Activated CD8-positive, alpha-beta T cell treated with anti-CD3 and anti-CD28 coated beads for 36 hours (primary cell): Measurements from ENCODE around the gene NT5DC3. TPM values are rescaled to one million over a fixed set of nuclear protein-coding genes. Genes with fewer than 3 reads are reported as not detected.
A peak's percentile ranks its signal among the peaks of the same experiment; 100 is the strongest.

Experiments
- ATAC-seq: fragments of 200-7000 bp; cut with Tn5 transposase; one replicate; pipeline ENCODE4 v1.10.0; 2021; ENCODE audit warnings: mild to moderate bottlenecking, moderate library complexity
- CTCF ChIA-PET: fragments of 350-600 bp; sonication (Branson Sonifier 250); formaldehyde crosslinking; loops from one replicate; lab custom pipeline; 2021; ENCODE audit warnings: antibody characterized with exemption; lab: Charles Lee
- POLR2A ChIA-PET: fragments of 350-600 bp; sonication (Branson Sonifier 250); formaldehyde crosslinking; loops from one replicate; lab custom pipeline; 2021; ENCODE audit warnings: antibody characterized with exemption; lab: Charles Lee
- DNase-seq: peaks from one replicate; pipeline ENCODE4 v3.0.0-alpha.2; 2020
- H3K27ac Mint-ChIP-seq: one replicate; pipeline ENCODE4 v1.8.0; 2021; ENCODE audit warnings: mild to moderate bottlenecking, mixed read lengths
- H3K27me3 Mint-ChIP-seq: one replicate; pipeline ENCODE4 v1.8.0; 2021; ENCODE audit warnings: mixed read lengths
- H3K36me3 Mint-ChIP-seq: one replicate; pipeline ENCODE4 v1.8.0; 2021; ENCODE audit warnings: low read depth, mixed read lengths
- H3K4me1 Mint-ChIP-seq: one replicate; pipeline ENCODE4 v1.8.0; 2021; ENCODE audit warnings: low read depth, mixed read lengths
- H3K4me3 Mint-ChIP-seq: one replicate; pipeline ENCODE4 v1.8.0; 2021; ENCODE audit warnings: mild to moderate bottlenecking, moderate library complexity, mixed read lengths
- H3K9me3 Mint-ChIP-seq: one replicate; pipeline ENCODE4 v1.8.0; 2021; ENCODE audit warnings: mixed read lengths
- intact Hi-C: fragments of 100-400 bp; cut with micrococcal nuclease; formaldehyde crosslinking; loops from one replicate; pipeline ENCODE4 v1.10.0; 2022
- total RNA-seq, 2 experiments: library from RNA; stranded (reverse); gene quantifications; one replicate each; pipeline ENCODE4 v1.2.3, GENCODE V29; 2021
- TF ChIP-seq, protein P1 (sequence below): fragments of 200-600 bp; IDR thresholded peaks from one replicate; pipeline ENCODE4 v1.8.0; 2022; ENCODE audit warnings: antibody characterized with exemption, mild to moderate bottlenecking

The NT5DC3 gene
- total RNA-seq, 2 experiments from 2014 or later: 8.6 to 9.4 TPM

DNA sequence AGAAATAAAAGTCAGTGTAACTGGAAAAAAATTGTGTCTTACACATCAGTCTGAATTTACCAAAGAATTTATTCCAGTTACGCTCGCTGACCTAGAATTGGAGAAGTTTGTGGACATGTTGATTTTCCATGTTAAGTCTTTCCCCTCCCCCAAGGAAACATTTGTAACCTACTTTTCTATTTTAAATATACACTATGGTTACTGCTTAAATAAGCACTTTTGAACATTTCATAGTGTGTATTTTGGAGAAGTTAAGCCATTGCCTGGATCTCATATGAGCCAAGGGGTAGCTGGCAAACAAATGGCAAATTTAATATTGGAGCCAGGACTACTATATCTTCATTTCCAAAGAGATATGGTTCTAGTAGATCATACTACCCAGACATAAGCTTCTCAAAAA is 42.9 kb upstream of the NT5DC3 start:
- ChIA-PET CTCF (interaction anchor here (0.6 to 2.4 kb wide), 23 partner anchors 11 to 338 kb away, joined by 3 to 35 read pairs (median 3); partner anchors contain the start of genes HSP90B1 and TDG), POLR2A (interaction anchor here (0.9 kb wide), 1 partner anchor 72 kb away, joined by 3 read pairs; no protein-coding TSS in a partner anchor)
- TF ChIP-seq, protein P1, sequence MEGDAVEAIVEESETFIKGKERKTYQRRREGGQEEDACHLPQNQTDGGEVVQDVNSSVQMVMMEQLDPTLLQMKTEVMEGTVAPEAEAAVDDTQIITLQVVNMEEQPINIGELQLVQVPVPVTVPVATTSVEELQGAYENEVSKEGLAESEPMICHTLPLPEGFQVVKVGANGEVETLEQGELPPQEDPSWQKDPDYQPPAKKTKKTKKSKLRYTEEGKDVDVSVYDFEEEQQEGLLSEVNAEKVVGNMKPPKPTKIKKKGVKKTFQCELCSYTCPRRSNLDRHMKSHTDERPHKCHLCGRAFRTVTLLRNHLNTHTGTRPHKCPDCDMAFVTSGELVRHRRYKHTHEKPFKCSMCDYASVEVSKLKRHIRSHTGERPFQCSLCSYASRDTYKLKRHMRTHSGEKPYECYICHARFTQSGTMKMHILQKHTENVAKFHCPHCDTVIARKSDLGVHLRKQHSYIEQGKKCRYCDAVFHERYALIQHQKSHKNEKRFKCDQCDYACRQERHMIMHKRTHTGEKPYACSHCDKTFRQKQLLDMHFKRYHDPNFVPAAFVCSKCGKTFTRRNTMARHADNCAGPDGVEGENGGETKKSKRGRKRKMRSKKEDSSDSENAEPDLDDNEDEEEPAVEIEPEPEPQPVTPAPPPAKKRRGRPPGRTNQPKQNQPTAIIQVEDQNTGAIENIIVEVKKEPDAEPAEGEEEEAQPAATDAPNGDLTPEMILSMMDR: no peak
- H3K36me3 Mint-ChIP-seq: no peaks in the 10 kb centered on the region
- no peaks in the 10 kb centered on the region for H3K27me3 Mint-ChIP-seq
- intact Hi-C loops: loop anchor here (5.0 kb wide), 2 partner anchors 48 to 83 kb away; partner anchors contain the start of genes HSP90B1 and TDG
- no peak overlapping the region for H3K4me3 Mint-ChIP-seq
- H3K4me1 Mint-ChIP-seq: peaks cover 46% of the 10 kb centered on the region
- no peak for ATAC-seq
- no peak overlapping the region for H3K27ac Mint-ChIP-seq
- no peak for DNase-seq
- no peaks in the 10 kb centered on the region for H3K9me3 Mint-ChIP-seq

DNA sequence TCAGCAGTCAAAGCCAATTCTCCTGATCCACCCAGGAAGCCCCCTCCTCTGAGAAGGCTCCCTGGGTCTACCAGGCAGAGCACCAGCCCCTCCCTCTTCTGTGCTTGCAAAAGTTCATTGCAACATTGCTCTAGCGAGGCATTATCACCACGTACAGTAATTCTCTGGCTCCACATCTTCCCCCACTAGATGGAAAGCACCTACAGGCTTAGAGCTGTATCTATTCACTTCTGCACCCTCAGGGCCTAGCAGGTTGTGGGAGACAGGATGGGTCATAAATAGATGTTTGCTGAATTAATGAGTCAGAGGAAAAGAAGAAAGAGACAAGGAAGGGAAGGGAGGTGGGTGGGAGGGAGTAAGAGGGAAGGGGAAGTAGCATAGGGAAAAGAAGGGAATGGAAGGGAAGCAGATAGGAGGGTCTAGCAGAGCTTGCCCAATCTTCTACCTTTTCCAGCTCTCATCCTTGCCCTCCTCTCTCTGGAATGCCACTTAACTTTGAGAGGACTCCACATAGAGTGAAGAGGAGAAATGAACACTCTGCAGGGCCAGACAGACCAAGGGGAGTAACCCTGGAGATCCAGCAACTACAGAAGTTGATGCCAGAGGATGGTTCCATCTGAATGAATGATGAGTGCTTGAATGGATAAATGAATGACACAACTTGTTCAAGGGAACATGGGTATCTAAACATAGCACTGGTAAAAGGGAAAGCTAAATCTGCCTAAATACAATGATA is 42.0 kb upstream of the NT5DC3 start:
- H3K4me3 Mint-ChIP-seq: no peak overlapping the region
- H3K4me1 Mint-ChIP-seq: peaks cover 49% of the 10 kb centered on the region
- CTCF ChIA-PET: interaction anchor here (0.8 to 2.4 kb wide), 10 partner anchors 9 to 227 kb away, joined by 3 to 35 read pairs (median 4); partner anchors contain the start of gene HSP90B1
- H3K36me3 Mint-ChIP-seq: no peaks in the 10 kb centered on the region
- intact Hi-C loops: loop anchor here (5.0 kb wide), 2 partner anchors 49 to 84 kb away; partner anchors contain the start of genes HSP90B1 and TDG
- ATAC-seq (no peak), DNase-seq (no peak)
- H3K9me3 Mint-ChIP-seq: no peaks in the 10 kb centered on the region
- no peaks in the 10 kb centered on the region for H3K27me3 Mint-ChIP-seq
- TF ChIP-seq, protein P1: no peak
- POLR2A ChIA-PET: no interaction called here
- no peak overlapping the region for H3K27ac Mint-ChIP-seq

DNA sequence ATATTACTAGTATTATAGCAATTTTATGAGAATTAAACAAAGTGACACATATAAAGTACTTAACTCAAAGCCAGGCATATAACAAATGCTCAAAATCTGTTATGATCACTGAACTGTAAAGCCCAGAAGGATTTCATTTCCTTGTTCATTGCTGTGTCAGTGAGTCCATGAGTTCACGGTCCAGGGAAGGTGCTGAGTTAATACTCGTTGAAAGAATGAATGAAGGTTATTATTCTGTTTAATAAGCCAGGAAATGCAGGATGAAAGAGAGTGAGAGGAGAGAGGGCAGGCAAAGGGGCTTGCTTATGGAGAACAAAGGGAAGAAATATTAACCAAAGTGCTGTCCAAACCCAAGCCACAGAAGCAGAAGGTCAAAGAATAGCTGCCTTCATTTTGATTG is 40.2 kb upstream of the NT5DC3 start:
- no peaks in the 10 kb centered on the region for H3K36me3 Mint-ChIP-seq
- no peak overlapping the region for H3K27ac Mint-ChIP-seq
- TF ChIP-seq, protein P1: no peak

DNA sequence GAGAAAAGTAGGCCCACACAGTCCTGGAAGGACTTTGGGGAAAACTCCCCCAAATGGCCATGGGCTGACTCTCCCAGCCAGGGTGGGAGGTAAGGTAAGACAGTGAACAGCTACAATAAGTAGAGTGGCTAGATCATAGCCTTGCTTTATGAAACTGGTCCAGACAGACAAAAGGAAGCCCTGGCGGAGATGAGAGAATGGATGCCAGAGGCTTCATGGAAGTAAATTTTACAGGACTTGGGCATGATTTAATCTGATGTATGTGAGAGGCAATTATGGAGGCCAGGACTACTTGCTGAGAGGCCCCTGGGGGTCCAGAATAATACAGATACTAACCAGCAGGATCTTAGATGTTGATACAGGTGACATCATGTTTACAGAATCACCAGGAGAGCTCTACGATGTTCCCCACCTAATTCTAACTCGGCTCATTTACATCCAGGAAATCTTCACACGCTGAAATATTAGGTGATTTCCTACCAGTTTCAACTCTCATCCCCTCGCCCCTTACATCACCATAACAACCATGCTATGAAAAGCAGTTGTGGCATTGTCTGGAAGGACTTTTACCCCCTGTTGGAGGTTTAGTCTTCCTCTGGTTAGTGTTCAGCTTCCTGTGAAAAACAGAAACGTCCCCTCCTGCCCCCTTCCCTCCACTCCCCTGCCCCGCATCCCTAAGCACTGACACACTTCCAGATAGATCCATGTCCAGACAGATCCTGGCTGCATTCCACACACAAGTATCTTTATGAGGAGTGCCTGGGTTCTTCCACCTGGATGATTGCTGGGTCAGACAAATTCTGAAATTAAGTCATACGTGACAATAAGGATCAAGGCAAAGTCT is 39.5 kb upstream of the NT5DC3 start:
- DNase-seq (peak; percentile 21), ATAC-seq (peak; percentile 62)
- ChIA-PET CTCF (interaction anchor here (0.7 to 5.4 kb wide), 7 partner anchors 10 to 252 kb away, joined by 3 to 37 read pairs (median 4); no protein-coding TSS in a partner anchor), POLR2A (interaction anchor here (0.6 to 1.8 kb wide), 6 partner anchors 21 to 85 kb away, joined by 3 to 5 read pairs (median 3); partner anchors contain the start of gene TDG)
- TF ChIP-seq, protein P1: no peak
- H3K27me3 Mint-ChIP-seq: no peaks in the 10 kb centered on the region
- intact Hi-C loops: loop anchor here (5.0 kb wide), 2 partner anchors 52 to 87 kb away; partner anchors contain the start of genes HSP90B1 and TDG
- H3K27ac Mint-ChIP-seq: peak overlapping the region; percentile 34
- peaks cover 33% of the 10 kb centered on the region for H3K4me1 Mint-ChIP-seq
- no peaks in the 10 kb centered on the region for H3K9me3 Mint-ChIP-seq
- H3K36me3 Mint-ChIP-seq: no peaks in the 10 kb centered on the region
- no peak overlapping the region for H3K4me3 Mint-ChIP-seq

More for the DNA sequence above, 40.2 kb upstream of the NT5DC3 start:
- Mint-ChIP-seq H3K4me1 (peaks cover 40% of the 10 kb centered on the region), H3K4me3 (no peak overlapping the region), H3K27me3 (no peaks in the 10 kb centered on the region), H3K9me3 (no peaks in the 10 kb centered on the region)
- ChIA-PET POLR2A (interaction anchor here (1.0 to 1.8 kb wide), 2 partner anchors 21 to 44 kb away, joined by 3 to 5 read pairs; no protein-coding TSS in a partner anchor), CTCF (interaction anchor here (1.5 to 5.4 kb wide), 2 partner anchors 11 to 227 kb away, joined by 3 to 37 read pairs; no protein-coding TSS in a partner anchor)
- DNase-seq: no peak
- intact Hi-C loops: loop anchor here (5.0 kb wide), 2 partner anchors 51 to 86 kb away; partner anchors contain the start of genes HSP90B1 and TDG
- ATAC-seq: no peak
